Measurements from ENCODE around the gene LTBR.

DNA sequence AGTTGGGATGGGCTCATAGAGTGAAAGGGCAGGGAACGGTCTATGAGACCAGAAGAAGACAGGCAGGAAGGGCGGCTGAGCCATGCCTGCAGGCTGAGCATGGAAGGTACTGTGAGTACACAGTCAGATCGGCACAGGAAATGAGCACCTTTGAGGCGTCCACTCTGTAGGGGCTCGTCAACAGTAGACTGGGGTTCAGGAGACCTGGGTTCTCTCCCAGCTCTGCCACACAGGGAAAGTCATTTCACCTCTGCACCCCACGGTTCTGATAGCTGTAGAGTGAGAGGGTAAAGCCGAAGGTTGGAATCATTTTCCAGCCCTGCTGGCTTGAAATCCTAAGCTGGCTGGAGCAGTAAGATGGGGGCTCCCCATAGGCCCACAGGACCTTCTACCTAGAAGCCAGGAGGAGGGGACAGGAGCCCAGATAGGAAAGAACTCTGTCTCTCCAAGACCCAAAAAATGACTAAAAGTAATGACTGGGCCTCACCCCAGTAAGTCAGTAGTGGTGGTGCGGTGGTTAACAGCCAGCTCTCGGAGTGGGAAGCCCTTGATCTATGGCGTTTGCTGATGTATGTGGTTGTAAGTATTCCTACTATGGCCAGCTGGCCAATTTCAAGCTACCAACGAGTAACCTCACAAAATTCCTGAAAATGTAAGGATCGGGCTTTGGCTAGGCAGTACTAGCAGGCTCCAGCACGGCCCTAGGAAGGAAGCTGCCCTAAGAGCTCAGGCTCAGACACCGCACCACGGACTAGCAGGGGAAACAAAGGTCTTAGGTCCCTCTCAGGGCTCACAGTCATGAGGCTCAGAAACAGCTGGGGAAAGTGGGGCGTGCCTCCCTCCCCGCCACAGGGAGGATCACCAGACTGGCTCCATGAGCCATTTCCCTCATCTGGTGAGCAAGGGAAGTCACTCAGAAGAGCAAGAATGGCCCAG lies 50.5 kb downstream of the LTBR start:
- TF ChIP-seq, protein P1, sequence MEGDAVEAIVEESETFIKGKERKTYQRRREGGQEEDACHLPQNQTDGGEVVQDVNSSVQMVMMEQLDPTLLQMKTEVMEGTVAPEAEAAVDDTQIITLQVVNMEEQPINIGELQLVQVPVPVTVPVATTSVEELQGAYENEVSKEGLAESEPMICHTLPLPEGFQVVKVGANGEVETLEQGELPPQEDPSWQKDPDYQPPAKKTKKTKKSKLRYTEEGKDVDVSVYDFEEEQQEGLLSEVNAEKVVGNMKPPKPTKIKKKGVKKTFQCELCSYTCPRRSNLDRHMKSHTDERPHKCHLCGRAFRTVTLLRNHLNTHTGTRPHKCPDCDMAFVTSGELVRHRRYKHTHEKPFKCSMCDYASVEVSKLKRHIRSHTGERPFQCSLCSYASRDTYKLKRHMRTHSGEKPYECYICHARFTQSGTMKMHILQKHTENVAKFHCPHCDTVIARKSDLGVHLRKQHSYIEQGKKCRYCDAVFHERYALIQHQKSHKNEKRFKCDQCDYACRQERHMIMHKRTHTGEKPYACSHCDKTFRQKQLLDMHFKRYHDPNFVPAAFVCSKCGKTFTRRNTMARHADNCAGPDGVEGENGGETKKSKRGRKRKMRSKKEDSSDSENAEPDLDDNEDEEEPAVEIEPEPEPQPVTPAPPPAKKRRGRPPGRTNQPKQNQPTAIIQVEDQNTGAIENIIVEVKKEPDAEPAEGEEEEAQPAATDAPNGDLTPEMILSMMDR (IDR thresholded peaks at IDR 0.05; ENCODE audit: poor library complexity), result no peak
- no peak for TF ChIP-seq EZH2 (IDR thresholded peaks at IDR 0.05; ENCODE audit: borderline replicate concordance)
- TF ChIP-seq EZH2phosphoT487 (IDR thresholded peaks at IDR 0.05; ENCODE audit: low read depth, severe bottlenecking, unreplicated experiment), result no peak
